ENCODE data around the gene MCC.

MCC gene

DNA sequence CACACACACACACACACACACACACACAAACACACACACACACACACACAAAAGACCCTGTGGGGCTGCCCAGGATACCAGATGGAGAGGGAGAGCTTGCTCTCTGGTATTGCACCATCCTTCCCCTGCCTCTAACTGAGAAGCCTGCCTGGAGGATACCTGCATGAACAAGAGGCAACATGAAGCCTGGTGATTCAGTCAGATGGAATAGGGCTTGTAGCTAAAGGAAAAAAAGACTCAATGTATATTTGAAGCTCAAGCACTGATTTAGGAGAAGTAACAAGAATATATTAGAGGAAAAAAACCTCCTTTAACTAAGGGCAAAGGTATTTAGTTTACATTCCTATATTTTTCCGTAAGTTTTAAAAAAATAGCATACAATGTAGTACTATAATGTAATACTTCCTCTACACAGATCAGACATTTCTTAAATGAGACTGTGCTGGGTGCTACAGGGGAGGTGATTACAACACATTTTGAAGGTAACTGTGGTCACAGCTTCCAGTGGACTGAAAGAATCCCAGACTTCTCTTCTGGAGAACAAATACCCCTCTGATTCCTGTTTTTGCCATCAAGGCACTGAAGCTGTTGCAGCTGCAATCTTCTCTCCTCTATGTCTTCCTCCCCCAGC lies 342.4 kb downstream of the MCC start:
- no peak for DNase-seq (ENCODE audit: low spot score)

GRCh38 chr5:113142186-113142585 lies 346.1 kb downstream of the MCC start:
- no peak for DNase-seq (ENCODE audit: low spot score)

GRCh38 chr5:113140837-113141671 lies 347.2 kb downstream of the MCC start:
- peak; percentile 76 for DNase-seq (ENCODE audit: low spot score)

GRCh38 chr5:113133211-113133975 lies 354.9 kb downstream of the MCC start:
- DNase-seq (ENCODE audit: low spot score) = no peak

DNA sequence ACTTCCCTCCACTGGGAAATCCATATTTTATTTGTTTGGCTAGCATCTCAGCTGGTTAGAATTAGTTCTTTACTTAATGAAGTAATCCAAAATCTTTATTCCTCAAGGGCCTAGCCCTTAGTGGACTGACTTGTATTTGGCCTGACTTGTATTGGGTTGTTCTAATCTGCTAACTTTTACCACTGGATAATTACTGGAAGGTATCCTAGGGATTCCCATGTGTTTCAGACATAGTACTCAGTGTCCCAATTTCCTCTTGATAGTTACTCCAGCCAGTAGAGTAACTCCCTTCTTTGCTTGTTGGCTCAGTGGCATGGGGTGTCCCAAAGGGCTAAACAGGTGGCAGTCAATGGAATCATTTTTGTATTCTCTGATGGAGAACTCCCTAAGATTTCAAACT lies 355.7 kb downstream of the MCC start:
- no peak for DNase-seq (ENCODE audit: low spot score)

- DNase-seq (ENCODE audit: low spot score) = no peak
Measured at GRCh38 chr5:113128641-113129330, 359.5 kb downstream of the MCC start.

- DNase-seq (ENCODE audit: low spot score) = no peak
Measured at GRCh38 chr5:113128082-113128481, 360.2 kb downstream of the MCC start.

- DNase-seq (ENCODE audit: low spot score) = no peak
Measured at GRCh38 chr5:113127021-113127420, 361.2 kb downstream of the MCC start.

GRCh38 chr5:113125371-113125770 lies 362.9 kb downstream of the MCC start:
- no peak for DNase-seq (ENCODE audit: low spot score)

DNA sequence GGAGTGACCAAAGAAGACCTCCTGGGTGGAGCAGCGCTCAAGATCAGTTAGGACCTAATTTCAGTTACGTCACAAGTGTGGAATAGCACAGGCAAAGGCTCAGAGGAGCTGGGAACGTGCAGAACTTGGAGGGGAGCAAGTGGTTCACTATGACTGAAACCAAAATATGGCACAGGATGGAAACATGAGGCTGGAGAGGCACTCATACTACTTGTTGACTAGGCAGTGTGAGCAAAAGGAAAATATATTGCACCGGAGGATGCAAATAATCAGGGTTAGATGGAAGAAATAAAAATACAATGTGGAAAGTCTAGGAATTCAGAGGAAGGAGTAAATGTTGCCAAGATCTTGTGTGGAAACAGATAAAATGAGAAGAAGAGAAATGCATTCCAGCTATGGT lies 363.3 kb downstream of the MCC start:
- DNase-seq (ENCODE audit: low spot score) = no peak

DNA sequence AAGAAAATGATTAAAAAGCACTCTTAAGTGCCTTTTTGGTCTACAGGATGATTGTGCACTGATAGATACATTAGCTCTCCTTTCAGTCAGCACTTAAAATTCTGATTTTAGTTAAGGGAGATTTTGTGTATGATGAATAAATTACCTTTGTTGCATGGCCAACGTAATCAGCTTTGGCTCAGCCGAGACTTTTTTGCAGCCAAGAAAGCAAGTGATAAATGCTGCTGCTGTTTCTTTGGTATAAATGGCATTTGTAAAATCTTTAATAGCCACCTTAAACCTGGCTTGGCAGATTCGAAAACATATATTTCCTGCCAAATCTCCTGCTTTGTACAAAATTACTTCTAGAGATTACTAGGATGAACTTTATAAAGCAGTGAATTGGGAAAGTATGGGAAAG lies 364.0 kb downstream of the MCC start:
- no peak for DNase-seq (ENCODE audit: low spot score)

DNA sequence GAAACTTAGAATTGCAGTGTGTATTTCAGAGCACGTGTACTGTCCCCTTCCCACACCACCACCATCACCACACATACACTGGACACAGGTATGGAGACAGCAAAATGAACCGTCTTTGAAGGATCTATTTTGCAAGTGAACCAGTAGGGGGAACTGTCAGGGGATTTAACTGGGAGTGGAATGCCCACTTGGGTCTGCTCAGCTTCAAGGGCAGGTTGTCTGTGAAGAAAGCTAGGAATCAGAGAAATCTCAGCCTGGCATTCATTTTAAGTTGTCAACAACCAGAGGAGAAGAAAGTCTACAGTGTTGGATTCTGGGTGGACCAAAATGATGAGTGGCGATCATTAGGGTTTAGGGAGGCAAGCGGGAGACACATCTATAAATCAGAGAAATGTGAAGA lies 364.6 kb downstream of the MCC start:
- no peak for DNase-seq (ENCODE audit: low spot score)

DNA sequence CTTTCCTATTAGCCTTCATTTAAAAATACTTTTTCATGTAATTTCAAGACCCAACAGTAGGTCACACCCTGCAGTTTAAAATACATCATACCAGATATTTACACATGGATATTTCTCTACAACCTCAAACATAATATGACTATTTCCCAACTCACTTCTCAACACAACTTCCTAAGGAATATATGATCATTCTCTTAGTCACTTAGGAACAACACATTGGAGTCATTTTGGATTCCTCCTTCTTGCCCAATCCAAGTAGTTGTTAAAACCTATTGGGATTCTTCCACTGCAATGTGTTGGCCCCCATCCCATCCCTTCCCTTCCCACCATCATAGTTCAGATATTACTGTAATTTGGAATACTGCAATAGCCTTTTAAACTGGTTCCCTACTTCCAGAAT lies 366.2 kb downstream of the MCC start:
- peak; percentile 79 for DNase-seq (ENCODE audit: low spot score)

DNA sequence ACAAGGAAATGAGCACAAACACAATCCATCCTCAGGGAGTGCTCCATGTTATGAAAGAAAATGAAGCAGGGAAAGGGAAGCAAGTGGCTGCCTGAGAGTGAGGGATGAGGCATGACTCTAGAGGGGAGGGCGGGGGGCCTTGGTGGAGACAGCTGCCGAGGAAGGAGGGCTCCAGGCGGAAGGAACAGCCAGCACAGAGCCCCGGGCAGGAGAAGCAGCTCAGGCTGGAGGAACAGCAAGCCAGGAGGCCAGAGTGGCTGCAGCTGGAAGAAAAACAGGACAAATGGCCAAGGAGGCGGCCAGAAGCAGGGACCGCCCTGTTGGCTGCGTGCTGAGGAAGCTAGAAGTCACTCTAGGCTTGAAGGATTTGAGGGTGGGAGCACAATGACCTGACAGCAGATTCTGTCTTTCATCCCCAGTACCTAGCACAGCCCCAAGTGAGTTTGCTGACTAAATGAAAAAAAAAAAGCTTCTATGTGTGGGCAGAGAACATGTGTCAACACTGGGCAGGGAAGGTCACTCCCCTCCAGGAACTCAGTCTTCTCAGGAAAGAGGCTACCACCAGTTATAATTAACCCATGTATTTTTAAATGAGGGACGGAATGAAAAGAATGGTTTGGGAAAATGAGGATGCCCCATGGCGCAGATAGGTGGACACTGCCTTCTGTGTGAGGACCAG lies 368.9 kb downstream of the MCC start:
- peak; percentile 7 for DNase-seq (ENCODE audit: low spot score)

DNA sequence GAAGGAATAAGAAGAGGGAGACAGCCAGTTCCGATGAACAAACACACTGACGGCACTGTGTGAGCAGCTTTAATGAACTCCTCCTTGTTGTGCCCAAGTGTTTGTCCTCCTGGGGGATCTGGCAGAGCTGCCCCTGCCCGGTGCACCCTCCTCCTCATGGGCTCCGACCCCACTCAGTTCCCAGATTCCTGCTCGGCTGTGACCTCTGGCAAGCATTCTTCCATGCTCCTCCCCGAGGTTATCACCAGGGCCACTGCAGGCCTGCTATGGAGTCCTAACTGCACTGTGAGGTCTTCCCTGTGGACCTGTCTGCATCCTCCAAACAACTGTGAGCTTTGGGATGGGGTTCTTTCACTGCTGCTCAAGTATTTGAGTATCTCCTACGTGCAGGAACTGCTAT lies 369.5 kb downstream of the MCC start:
- no peak for DNase-seq (ENCODE audit: low spot score)

- no peak for DNase-seq (ENCODE audit: low spot score)
Measured at GRCh38 chr5:113118298-113118697, 370.0 kb downstream of the MCC start.

DNA sequence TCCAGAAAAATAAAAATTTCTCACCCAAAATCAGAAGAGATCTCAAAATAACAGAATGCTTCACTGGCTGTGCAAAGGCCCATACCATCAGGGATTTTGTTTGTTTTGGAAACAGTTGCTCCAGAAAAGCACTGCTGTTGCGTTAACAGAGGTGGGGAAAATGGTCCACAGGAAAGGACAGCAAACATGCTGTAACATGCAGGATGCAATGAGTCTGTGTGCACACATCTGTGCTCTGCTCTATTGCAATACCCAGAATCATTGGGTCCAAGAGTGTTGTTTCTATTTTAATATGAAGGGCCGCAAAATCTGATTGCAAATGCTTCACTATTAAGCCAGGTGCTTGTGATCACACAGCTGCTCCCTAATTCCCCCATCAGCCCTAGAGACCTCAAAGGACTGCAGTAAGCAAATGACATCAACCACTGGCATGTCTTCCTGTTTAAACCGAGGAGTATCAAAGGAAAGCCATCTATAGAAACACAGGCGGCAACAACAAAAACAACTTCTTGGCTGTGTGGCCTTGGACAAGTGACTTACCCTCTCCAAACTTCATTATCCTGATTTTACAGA lies 370.6 kb downstream of the MCC start:
- no peak for DNase-seq (ENCODE audit: low spot score)

- no peak for DNase-seq (ENCODE audit: low spot score)
Measured at GRCh38 chr5:113115956-113116355, 372.3 kb downstream of the MCC start.

- no peak for DNase-seq (ENCODE audit: low spot score)
Measured at GRCh38 chr5:113115061-113115460, 373.2 kb downstream of the MCC start.

DNA sequence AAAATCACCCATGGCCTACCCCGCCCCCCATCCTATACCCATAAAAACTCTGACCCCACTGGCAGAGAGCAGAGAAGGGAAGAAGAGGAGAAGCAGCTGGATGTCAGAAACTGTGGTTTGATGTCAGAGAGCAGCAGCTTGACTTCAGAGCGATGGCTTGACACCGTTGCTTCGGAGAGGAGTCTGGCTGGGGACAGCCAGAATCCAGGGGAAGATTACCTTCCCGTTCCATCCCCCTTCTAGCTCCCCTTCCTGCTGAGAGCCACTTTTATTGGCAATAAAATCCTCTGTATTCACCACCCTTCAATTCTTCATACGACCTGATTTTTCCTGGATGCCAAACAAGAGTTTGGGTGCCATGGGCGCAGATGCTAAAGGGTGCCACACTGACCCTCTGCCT lies 373.7 kb downstream of the MCC start:
- DNase-seq (ENCODE audit: low spot score) = no peak

DNA sequence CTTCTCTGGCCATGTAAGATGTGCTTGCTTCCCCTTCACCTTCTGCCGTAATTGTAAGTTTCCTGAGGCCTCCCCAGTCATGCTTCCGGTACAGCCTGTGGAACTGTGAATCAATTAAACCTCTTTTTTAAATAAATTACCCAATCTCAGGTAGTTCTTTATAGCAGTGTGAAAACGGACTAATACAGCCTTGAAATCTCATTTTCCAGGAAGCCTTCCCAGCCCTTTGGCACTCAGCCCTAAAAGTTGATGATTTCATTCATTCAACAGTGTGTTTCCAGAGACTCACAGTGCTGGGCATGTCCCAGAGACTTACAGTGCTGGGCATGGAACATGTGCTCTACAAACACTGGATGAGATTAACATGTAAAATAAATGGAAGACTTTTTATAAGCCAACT lies 375.8 kb downstream of the MCC start:
- peak; percentile 63 for DNase-seq (ENCODE audit: low spot score)
